Uterus (tissue), 4 donors: Measurements from ENCODE around the gene MINDY4. TPM values are rescaled to one million over a fixed set of nuclear protein-coding genes. Genes with fewer than 3 reads are reported as not detected.
A peak's percentile ranks its signal among the peaks of the same experiment; 100 is the strongest.

ENCODE experiments used
- DNase-seq, 2 donors: peaks; one replicate each; pipeline ENCODE4 v3.0.0-alpha.2; 2019 to 2020
- H3K27ac ChIP-seq, 2 donors: fragments of 200-600 bp; sonication (generic); 1 replicate in 1 of 2; 2 replicates in 1 of 2; pipeline ENCODE4 v1.5.1; 2016 to 2018
- H3K27me3 ChIP-seq, 2 donors: fragments of 200-600 bp; sonication (generic); one replicate each; pipeline ENCODE4 v1.5.1; 2018 to 2019; ENCODE audit warnings: control low read depth in 1 of 2
- H3K36me3 ChIP-seq, 2 donors: fragments of 200-600 bp; sonication (generic); one replicate each; pipeline ENCODE4 v1.5.1; 2019; ENCODE audit warnings: control low read depth in 1 of 2
- H3K4me1 ChIP-seq, 2 donors: fragments of 200-600 bp; sonication (generic); one replicate each; pipeline ENCODE4 v1.5.1; 2018 to 2019; ENCODE audit warnings: control low read depth in 1 of 2
- H3K4me3 ChIP-seq, 2 donors: fragments of 200-600 bp; sonication (generic); 1 replicate in 1 of 2; 2 replicates in 1 of 2; pipeline ENCODE4 v1.5.1; 2018 to 2019; ENCODE audit warnings: mild to moderate bottlenecking in 1 of 2
- H3K9me3 ChIP-seq, 2 donors: fragments of 200-600 bp; sonication (generic); one replicate each; pipeline ENCODE4 v1.5.1; 2019; ENCODE audit warnings: control low read depth in 1 of 2
- CTCF ChIP-seq, 4 experiments: fragments of 200-600 bp in 2 of 4; fragments of 450-650 bp in 2 of 4; sonication (generic) in 2 of 4; IDR thresholded peaks; one replicate each; pipeline ENCODE4 v1.5.1; 2016 to 2019; ENCODE audit warnings: antibody characterized with exemption in 4 of 4, mild to moderate bottlenecking in 2 of 4, moderate library complexity in 1 of 4
- POLR2A ChIP-seq, 2 donors: fragments of 450-650 bp; IDR thresholded peaks; one replicate each; pipeline ENCODE4 v1.6.1; 2016; ENCODE audit warnings: antibody characterized with exemption in 2 of 2, mild to moderate bottlenecking in 1 of 2, moderate library complexity in 1 of 2
- intact Hi-C: fragments of 100-400 bp; cut with DNase I; formaldehyde crosslinking; loops from one replicate; pipeline ENCODE4 v1.15.1; 2023; ENCODE audit warnings: low total_unique reads
- total RNA-seq, 4 donors: library from RNA; depleted of rRNA in 3 of 4; stranded (reverse); fragments of >200 nt in 3 of 4; gene quantifications; one replicate each; pipeline versions ENCODE4 v1.1.0 to v1.2.4, GENCODE V29; 2014 to 2023
- donor health status: DM: yes; HTN: yes; CAD: no.

The MINDY4 gene
- total RNA-seq, 4 donors from 2014 or later: 14.7 to 23.8 (median 16.9) TPM

DNA sequence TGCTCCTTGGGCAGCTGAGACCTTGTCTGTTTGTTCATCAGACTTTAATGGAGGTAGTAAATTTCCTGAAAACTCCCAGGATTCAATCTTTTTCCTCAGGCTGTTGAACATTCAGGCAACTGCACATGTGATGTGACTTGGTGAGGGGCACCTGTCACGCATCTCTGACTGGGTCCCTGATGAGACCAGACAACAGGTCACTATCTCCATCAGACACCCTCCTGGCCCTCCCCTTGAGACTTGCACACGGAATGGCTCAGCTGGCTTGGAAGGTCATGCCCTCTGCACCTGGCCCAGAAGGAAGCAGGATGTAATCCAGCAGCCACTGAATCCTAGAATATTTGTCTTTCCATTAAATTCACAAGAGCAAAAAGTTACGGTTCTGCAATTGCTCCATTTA lies 156.3 kb downstream of the MINDY4 start:
- peak in 1 of 2 donors; percentile 9 for DNase-seq
- Histone ChIP-seq H3K27me3 (no peaks in the 10 kb centered on the region), H3K36me3 (no peaks in the 10 kb centered on the region), H3K27ac (no peak overlapping the region), H3K9me3 (no peaks in the 10 kb centered on the region), H3K4me3 (no peak overlapping the region), H3K4me1 (no peaks in the 10 kb centered on the region)
- intact Hi-C loops: no loop called here
- TF ChIP-seq POLR2A (IDR thresholded peaks at IDR 0.05) (no peak), CTCF (IDR thresholded peaks at IDR 0.05) (no peak)

- TF ChIP-seq CTCF (IDR thresholded peaks at IDR 0.05) (no peak), POLR2A (IDR thresholded peaks at IDR 0.05) (no peak)
- Histone ChIP-seq H3K36me3 (no peaks in the 10 kb centered on the region), H3K4me3 (no peak overlapping the region), H3K27ac (no peak overlapping the region), H3K4me1 (no peaks in the 10 kb centered on the region), H3K9me3 (no peaks in the 10 kb centered on the region), H3K27me3 (no peaks in the 10 kb centered on the region)
- intact Hi-C loops: no loop called here
- no peak for DNase-seq
Measured at GRCh38 chr7:30928254-30928872, 157.1 kb downstream of the MINDY4 start.

DNA sequence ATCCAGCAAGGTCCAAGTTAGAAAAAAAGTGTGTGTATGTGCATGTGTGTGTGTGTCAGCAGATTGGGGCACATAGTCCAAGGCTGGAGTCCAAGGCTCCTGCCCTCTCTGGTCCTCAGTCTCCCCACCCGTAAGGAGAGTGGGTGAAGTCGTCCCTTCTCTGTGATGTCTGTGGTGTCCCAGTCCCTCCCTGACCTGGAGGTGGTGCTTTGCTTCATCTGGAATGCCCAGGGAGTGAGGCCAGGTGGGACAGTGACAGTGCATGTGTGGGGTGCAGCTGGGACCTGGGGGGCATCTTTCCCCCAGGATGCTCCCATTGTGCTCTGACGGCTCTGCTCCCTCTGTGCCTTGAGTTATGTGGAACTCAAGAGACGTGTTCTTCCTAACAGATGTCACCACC lies 158.5 kb downstream of the MINDY4 start:
- intact Hi-C loops: no loop called here
- no peak for DNase-seq

GRCh38 chr7:30930621-30931020 lies 159.4 kb downstream of the MINDY4 start:
- H3K36me3 ChIP-seq: no peaks in the 10 kb centered on the region
- no peak overlapping the region for H3K27ac ChIP-seq
- H3K27me3 ChIP-seq: no peaks in the 10 kb centered on the region
- no peaks in the 10 kb centered on the region for H3K9me3 ChIP-seq
- H3K4me3 ChIP-seq: no peak overlapping the region
- no peaks in the 10 kb centered on the region for H3K4me1 ChIP-seq
- peak in 1 of 2 donors; percentile 21 for DNase-seq
- intact Hi-C loops: no loop called here
- TF ChIP-seq CTCF (IDR thresholded peaks at IDR 0.05) (no peak), POLR2A (IDR thresholded peaks at IDR 0.05) (no peak)

More for the DNA sequence above, 158.5 kb downstream of the MINDY4 start:
- Histone ChIP-seq H3K27me3 (no peaks in the 10 kb centered on the region), H3K9me3 (no peaks in the 10 kb centered on the region), H3K27ac (no peak overlapping the region), H3K36me3 (no peaks in the 10 kb centered on the region), H3K4me1 (no peaks in the 10 kb centered on the region), H3K4me3 (no peak overlapping the region)
- TF ChIP-seq POLR2A (IDR thresholded peaks at IDR 0.05) (no peak), CTCF (IDR thresholded peaks at IDR 0.05) (no peak)

DNA sequence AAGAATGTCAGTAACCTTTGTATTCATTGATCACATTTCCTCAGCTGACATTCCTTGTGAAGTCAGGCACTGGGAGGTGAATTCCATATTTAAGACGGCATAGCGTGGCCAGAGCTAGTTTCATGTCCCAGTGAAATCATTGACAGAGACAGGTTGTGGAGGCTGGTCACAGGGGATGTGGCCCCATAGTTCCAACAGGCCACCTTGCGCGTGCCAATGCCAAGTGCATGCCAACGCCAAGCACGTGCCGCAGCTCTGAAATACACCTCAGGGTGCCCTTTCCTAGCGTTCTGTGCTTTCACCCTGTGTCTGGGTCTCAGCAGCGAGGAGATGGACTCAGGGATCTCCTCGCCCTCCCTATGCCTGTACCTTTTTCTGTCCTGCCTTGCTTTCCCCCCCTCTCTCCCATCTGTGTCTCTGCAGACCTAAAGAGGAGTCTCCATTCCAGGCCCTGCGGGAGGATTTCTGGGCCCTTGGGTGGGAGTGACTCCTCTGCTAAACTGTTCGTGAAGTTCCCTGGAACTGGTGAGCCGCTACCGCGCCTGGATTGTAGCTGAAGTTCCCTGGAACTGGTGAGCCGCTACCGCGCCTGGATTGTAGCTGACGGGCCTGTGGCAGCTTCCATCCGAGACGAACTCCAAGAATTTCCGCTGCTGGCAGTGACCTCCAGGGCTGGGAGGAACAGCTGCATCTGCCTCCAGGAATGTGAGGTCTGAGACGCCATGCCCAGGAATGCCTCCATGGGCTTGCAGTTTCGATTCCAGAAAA lies 160.1 kb downstream of the MINDY4 start:
- no peaks in the 10 kb centered on the region for H3K4me1 ChIP-seq
- no peak overlapping the region for H3K4me3 ChIP-seq
- no peak overlapping the region for H3K27ac ChIP-seq
- no peaks in the 10 kb centered on the region for H3K27me3 ChIP-seq
- peak in 1 of 2 donors; percentile 11 for DNase-seq
- no peaks in the 10 kb centered on the region for H3K36me3 ChIP-seq
- H3K9me3 ChIP-seq: no peaks in the 10 kb centered on the region
- TF ChIP-seq POLR2A (IDR thresholded peaks at IDR 0.05) (no peak), CTCF (IDR thresholded peaks at IDR 0.05) (no peak)
- intact Hi-C loops: no loop called here
